ENCODE results near the gene ZNF827. TPM values are rescaled to one million over a fixed set of nuclear protein-coding genes. Genes with fewer than 3 reads are reported as not detected.

Gene ZNF827
- total and polyA plus RNA-seq, 2 of the 8 experiments (the other 6 are each of a cell fraction or from before 2014, with no cell fraction given), result 25.3 to 26.2 TPM

- H4K8ac ChIP-seq (ENCODE audit: extremely low read depth, insufficient read depth, low read length), result no peak overlapping the region
- no peak overlapping the region for H2AK5ac ChIP-seq (ENCODE audit: low read depth, low read length)
- no peak overlapping the region for H2AFZ ChIP-seq (ENCODE audit: low read length)
- H3K14ac ChIP-seq (ENCODE audit: insufficient read length), result no peak overlapping the region
- whole genome bisulfite sequencing, 2 experiments (ENCODE audit: extremely low coverage in 1 of 2, insufficient coverage in 1 of 2, insufficient read length in 1 of 2, insufficient replicate concordance in 2 of 2, low coverage in 1 of 2, low lambda C conversion rate in 2 of 2, missing lambda C conversion rate in 1 of 2), result 94% methylated on average over 40 of the region's 49 CpGs; no CpG with 5 or more reads in 1 of the 2 experiments
- H2BK12ac ChIP-seq (ENCODE audit: low read depth, low read length), result no peak overlapping the region
- H3K4me1 ChIP-seq (replicated peaks in 1 of 4; ENCODE audit: control insufficient read depth in 3 of 4, insufficient read depth in 4 of 4, low read length in 3 of 4), result no peaks in the 10 kb centered on the region
- peak overlapping the region; percentile 10; the same call in 1 of the 2 replicates for H3K18ac ChIP-seq (ENCODE audit: extremely low read depth, low read length)
- no peak for FAIRE-seq
- H3K9me3 ChIP-seq (ENCODE audit: insufficient read depth in 2 of 2, low read depth in 1 of 2, low read length in 1 of 2), result no peaks in the 10 kb centered on the region
- no peak overlapping the region for H2BK120ac ChIP-seq (replicated peaks; ENCODE audit: low read depth, low read length)
- H2BK15ac ChIP-seq (ENCODE audit: low read length), result no peak overlapping the region
- no peak overlapping the region; the same call in 1 of the 2 replicates for H2BK20ac ChIP-seq (ENCODE audit: low read length)
- peak overlapping the region; percentile 27; the same call in 1 of the 2 replicates for H2BK5ac ChIP-seq (ENCODE audit: low read depth, low read length)
- H3K79me2 ChIP-seq (ENCODE audit: control insufficient read depth in 1 of 2, insufficient read depth in 2 of 2, low read length in 2 of 2), result no peaks in the 10 kb centered on the region
- no peaks in the 10 kb centered on the region for H3K27me3 ChIP-seq (replicated peaks in 1 of 4; ENCODE audit: control insufficient read depth in 3 of 4, extremely low read depth in 1 of 4, insufficient read depth in 3 of 4, low read length in 3 of 4)
- POLR2A ChIA-PET (ENCODE audit: partially characterized antibody), result interaction anchor here (0.7 kb wide), 1 partner anchor 18 kb away, joined by 3 read pairs; no protein-coding TSS in a partner anchor
- no peak for TF ChIP-seq YY1 (IDR thresholded peaks at IDR 0.05; ENCODE audit: low read depth, low read length)
- no peak for TF ChIP-seq POLR2AphosphoS5 (IDR thresholded peaks at IDR 0.05; ENCODE audit: low read depth, low read length)
- no peak for TF ChIP-seq TCF12 (IDR thresholded peaks at IDR 0.05; ENCODE audit: low read depth, low read length)
- H4K5ac ChIP-seq (ENCODE audit: insufficient read length, low read depth, low read length), result no peak overlapping the region
- H3K23me2 ChIP-seq (ENCODE audit: low read depth, low read length), result no peaks in the 10 kb centered on the region
- H3K23ac ChIP-seq (ENCODE audit: insufficient read length), result no peak overlapping the region
- H3K79me1 ChIP-seq (ENCODE audit: low read depth, low read length), result no peaks in the 10 kb centered on the region
- CTCF ChIA-PET (ENCODE audit: partially characterized antibody), result interaction anchor here (0.6 to 1.1 kb wide), 4 partner anchors 127 to 195 kb away, joined by 3 read pairs; no protein-coding TSS in a partner anchor
- H3K36me3 ChIP-seq (ENCODE audit: control insufficient read depth in 2 of 4, insufficient read depth in 4 of 4, low read length in 3 of 4), result peaks cover 13 to 55% (median 42%) of the 10 kb centered on the region in 4 experiments
- H3K4me3 ChIP-seq (ENCODE audit: extremely low read depth in 1 of 4, insufficient read depth in 2 of 4, low read depth in 3 of 4, low read length in 4 of 4), result no peak overlapping the region
- H3K27ac ChIP-seq (ENCODE audit: low read depth, low read length), result no peak overlapping the region
- no peak overlapping the region for H3K4ac ChIP-seq (replicated peaks; ENCODE audit: insufficient read length, low read depth, low read length)
- H3K4me2 ChIP-seq (ENCODE audit: insufficient read depth in 1 of 2, low read depth in 2 of 2, low read length in 2 of 2), result no peak overlapping the region
- H4K20me1 ChIP-seq (replicated peaks in 1 of 2; ENCODE audit: control insufficient read depth in 1 of 2, insufficient read depth in 2 of 2, low read length in 2 of 2), result no peaks in the 10 kb centered on the region
- no peak overlapping the region for H4K91ac ChIP-seq (replicated peaks; ENCODE audit: insufficient read length, low read length)
- DNase-seq (ENCODE audit: low read depth in 1 of 2, low spot score in 2 of 2), result no peak
- H3K9ac ChIP-seq (replicated peaks in 1 of 4; ENCODE audit: extremely low read depth in 1 of 4, low read depth in 3 of 4, low read length in 3 of 4), result no peak overlapping the region
- no peak overlapping the region for H3K56ac ChIP-seq (replicated peaks; ENCODE audit: insufficient read length, low read depth, low read length)
Observed at GRCh38 chr4:145760961-145761929, 177.4 kb downstream of the ZNF827 start.

Data from H1 (cell line).